Left lung (tissue), 10 donors: ENCODE data around the gene MKI67. TPM values are rescaled to one million over a fixed set of nuclear protein-coding genes. Genes with fewer than 3 reads are reported as not detected.

Source experiments
- ATAC-seq: fragments of 200-7000 bp; cut with Tn5 transposase; one replicate; pipeline ENCODE4 v1.9.1; 2020; ENCODE audit warnings: moderate library complexity
- DNase-seq, 4 donors: peaks; one replicate each; pipeline ENCODE4 v3.0.0-alpha.2; 2013 to 2020
- H3K27ac ChIP-seq, 2 donors: fragments of 200-600 bp; sonication (generic) in 1 of 2; one replicate each; pipeline versions ENCODE4 v1.5.0 to v1.8.0; 2020 to 2021
- H3K27me3 ChIP-seq, 2 donors: fragments of 200-600 bp; sonication (generic) in 1 of 2; one replicate each; pipeline versions ENCODE4 v1.5.0 to v1.8.0; 2020 to 2021
- H3K36me3 ChIP-seq, 2 donors: fragments of 200-600 bp; sonication (generic) in 1 of 2; one replicate each; pipeline versions ENCODE4 v1.5.0 to v1.8.0; 2020 to 2021
- H3K4me1 ChIP-seq, 2 donors: fragments of 200-600 bp; one replicate each; pipeline ENCODE4 v1.8.0; 2021
- H3K4me3 ChIP-seq, 2 donors: fragments of 200-600 bp; sonication (generic) in 1 of 2; one replicate each; pipeline versions ENCODE4 v1.5.0 to v1.8.0; 2020 to 2021; ENCODE audit warnings: mild to moderate bottlenecking in 1 of 2
- H3K9me3 ChIP-seq, 2 donors: fragments of 200-600 bp; sonication (generic) in 1 of 2; one replicate each; pipeline versions ENCODE4 v1.5.0 to v1.8.0; 2020 to 2021
- intact Hi-C, 2 donors: fragments of 100-400 bp; cut with DNase I; formaldehyde crosslinking; loops; one replicate each; pipeline versions ENCODE4 v1.11.2 to v1.14.2; 2022
- polyA plus RNA-seq, 6 donors: library from polyadenylated mRNA; unstranded; fragments of 120-200 nt; gene quantifications; one replicate each; pipeline ENCODE4 v1.2.1, GENCODE V29; 2013; ENCODE audit not compliant: insufficient read length in 6 of 6
- total RNA-seq, 2 donors: library from RNA; stranded (reverse); fragmentation: NEBNext Ultra II Directional; extraction: Animal tissue kit (Norgen Biotek cat#: 25700); gene quantifications; one replicate each; pipeline ENCODE4 v1.2.1, GENCODE V29; 2021
- TF ChIP-seq, protein P1 (sequence below), 2 donors: fragments of 200-600 bp; sonication (generic) in 1 of 2; IDR thresholded peaks; one replicate each; pipeline versions ENCODE4 v1.5.0 to v1.8.0; 2021; ENCODE audit warnings: antibody characterized with exemption in 2 of 2
- donor health status: DM: no; HTN: yes; CAD: no.
- donor health status: DM: no; HTN: no; CAD: no.

The MKI67 gene
- total and polyA plus RNA-seq, 8 donors: 6.9 to 109 (median 46.2) TPM

DNA sequence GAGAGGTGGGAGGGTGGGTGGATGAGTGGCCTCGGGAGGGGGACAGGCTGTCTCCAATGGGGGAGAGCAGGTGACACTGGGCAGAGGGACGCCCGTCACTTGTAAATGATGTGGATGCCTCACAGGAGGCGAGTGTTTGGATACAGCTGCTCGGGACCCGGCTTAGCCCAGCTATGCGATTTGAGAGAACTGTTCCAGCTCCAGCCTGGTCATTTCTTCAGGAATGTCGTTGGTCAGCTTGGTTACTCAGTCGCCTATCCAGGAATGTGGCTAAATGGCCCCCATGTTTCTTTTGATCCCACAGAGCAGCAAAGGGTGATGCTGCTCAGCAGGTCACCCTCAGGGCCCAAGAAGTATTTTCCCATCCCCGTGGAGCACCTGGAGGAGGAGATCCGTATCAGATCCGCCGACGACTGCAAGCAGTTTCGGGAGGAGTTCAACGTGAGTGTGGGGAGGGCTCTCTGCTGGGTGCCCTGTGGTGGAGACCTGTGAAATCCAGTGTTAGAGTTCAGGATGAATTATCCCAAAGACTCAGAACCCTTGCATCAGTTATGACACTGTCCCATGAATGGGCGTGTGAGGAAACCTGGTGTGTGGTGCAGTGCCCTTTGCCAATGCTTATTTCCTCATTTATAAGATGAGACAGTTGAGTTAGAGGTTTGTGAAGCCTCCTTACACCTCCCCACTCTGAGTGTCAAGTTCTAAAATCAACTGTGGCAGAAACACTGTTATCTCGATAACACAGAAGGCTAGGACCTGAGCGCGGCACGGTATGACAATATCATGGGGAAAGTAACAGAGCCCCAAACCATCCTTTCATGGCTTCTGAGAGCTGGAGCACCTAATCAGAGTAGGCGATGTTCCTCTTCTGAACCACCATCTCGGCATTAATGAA is 76.8 kb downstream of the MKI67 start:
- intact Hi-C loops: no loop called here

DNA sequence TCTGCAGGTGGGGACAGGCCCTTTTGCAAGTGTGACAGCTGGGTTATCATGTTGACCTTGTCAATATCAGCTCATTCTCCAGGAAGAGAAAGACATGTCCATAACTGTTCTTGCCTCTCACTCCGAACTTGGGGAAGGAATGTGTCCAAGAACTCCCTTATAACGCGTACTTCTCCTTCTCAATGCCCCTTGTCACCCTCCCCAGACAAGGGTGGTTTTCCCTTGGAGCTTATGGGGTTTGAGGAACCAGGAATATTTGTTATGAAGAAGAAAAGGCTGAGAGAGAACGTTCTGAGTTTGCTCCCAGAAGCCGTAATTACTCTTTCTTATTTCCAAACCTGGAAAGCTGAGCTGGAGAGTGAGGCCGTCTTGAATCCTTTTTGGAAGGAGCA is 77.4 kb downstream of the MKI67 start:
- Histone ChIP-seq H3K27me3 (no peaks in the 10 kb centered on the region), H3K27ac (peak overlapping the region; percentile 85 to 86), H3K4me1 (peaks cover 18 to 71% of the 10 kb centered on the region in 2 donors), H3K4me3 (peak overlapping the region; percentile 8 to 51), H3K36me3 (peaks cover 0 to 42% of the 10 kb centered on the region in 2 donors), H3K9me3 (no peaks in the 10 kb centered on the region)
- ATAC-seq: no peak
- intact Hi-C loops: no loop called here
- no peak for DNase-seq
- TF ChIP-seq, protein P1, sequence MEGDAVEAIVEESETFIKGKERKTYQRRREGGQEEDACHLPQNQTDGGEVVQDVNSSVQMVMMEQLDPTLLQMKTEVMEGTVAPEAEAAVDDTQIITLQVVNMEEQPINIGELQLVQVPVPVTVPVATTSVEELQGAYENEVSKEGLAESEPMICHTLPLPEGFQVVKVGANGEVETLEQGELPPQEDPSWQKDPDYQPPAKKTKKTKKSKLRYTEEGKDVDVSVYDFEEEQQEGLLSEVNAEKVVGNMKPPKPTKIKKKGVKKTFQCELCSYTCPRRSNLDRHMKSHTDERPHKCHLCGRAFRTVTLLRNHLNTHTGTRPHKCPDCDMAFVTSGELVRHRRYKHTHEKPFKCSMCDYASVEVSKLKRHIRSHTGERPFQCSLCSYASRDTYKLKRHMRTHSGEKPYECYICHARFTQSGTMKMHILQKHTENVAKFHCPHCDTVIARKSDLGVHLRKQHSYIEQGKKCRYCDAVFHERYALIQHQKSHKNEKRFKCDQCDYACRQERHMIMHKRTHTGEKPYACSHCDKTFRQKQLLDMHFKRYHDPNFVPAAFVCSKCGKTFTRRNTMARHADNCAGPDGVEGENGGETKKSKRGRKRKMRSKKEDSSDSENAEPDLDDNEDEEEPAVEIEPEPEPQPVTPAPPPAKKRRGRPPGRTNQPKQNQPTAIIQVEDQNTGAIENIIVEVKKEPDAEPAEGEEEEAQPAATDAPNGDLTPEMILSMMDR (IDR thresholded peaks at IDR 0.05): no peak

More for the DNA sequence above, 76.8 kb downstream of the MKI67 start:
- H3K4me3 ChIP-seq: peak overlapping the region in 1 of 2 donors; percentile 51
- peaks cover 0 to 48% of the 10 kb centered on the region in 2 donors for H3K36me3 ChIP-seq
- H3K4me1 ChIP-seq: peaks cover 18 to 78% of the 10 kb centered on the region in 2 donors
- H3K27ac ChIP-seq: peak overlapping the region; percentile 85 to 86
- no peaks in the 10 kb centered on the region for H3K9me3 ChIP-seq
- TF ChIP-seq, protein P1 (IDR thresholded peaks at IDR 0.05): no peak
- H3K27me3 ChIP-seq: no peaks in the 10 kb centered on the region
- no peak for ATAC-seq
- DNase-seq: peak in 1 of 4 donors; percentile 36

DNA sequence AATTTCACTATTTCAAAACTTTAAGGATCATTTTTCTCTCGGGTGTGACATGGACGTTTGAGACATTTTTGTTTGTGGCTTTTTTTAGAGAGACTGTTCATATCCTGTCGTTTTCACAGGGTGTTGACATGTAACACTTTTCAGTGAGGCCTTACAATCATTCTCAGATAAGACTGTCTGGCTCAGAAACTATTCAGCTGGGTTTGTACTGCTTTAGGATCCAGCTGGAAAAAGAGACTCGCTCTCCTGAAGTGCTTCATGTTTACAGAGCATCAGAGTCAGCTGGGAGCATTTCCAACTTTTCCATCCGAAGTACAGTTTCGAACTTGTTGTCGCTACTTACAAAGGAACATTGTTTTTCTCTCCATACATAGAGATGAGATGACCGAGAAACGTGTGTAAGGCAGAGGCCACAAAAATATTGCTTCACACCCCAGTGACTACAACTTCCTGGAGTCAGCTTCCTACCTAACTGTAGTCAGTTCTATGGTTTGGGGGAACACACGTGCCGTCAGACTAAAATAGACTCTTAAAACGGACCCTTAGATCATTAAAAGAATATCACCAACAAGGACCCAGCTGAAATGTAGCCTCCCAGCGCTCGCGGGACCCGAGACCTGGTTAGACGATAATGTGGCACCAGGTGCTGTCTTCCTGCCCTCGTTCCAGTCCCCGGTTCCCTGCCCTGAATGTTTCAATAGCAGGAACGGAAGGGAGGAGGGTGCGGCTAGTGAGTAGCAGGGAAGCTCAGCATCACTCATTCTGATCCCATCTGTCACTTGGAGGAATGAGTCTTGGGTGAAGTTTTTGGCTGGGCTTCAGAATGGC is 78.0 kb downstream of the MKI67 start:
- peak overlapping the region; percentile 85 to 86 for H3K27ac ChIP-seq
- no peaks in the 10 kb centered on the region for H3K9me3 ChIP-seq
- DNase-seq: peak in 3 of 4 donors; percentile 35 to 82 (median 63)
- intact Hi-C loops: no loop called here
- TF ChIP-seq, protein P1 (IDR thresholded peaks at IDR 0.05): no peak
- no peaks in the 10 kb centered on the region for H3K27me3 ChIP-seq
- ATAC-seq: peak; percentile 35
- H3K4me3 ChIP-seq: peak overlapping the region; percentile 8 to 51
- H3K36me3 ChIP-seq: peaks cover 0 to 37% of the 10 kb centered on the region in 2 donors
- peaks cover 18 to 65% of the 10 kb centered on the region in 2 donors for H3K4me1 ChIP-seq

DNA sequence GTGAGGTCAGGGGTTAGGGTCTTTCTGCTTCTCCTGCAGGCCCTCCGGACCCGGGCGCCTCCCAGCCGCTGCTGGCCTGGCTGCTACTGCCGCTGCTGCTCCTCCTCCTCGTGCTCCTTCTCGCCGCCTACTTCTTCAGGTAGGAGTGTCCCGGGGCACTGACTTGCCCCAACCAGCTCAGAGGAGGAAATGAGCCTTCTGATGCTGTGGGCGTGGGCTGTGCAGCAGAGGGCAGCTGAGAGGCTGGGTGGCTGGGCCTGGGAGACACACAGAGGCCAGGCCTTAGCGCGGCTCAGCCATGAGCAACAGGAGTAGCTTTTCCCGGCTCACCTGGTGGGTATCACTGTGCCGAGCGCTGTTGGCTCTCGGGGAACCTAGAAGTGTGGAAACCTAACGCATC is 78.9 kb downstream of the MKI67 start:
- H3K27ac ChIP-seq: peak overlapping the region; percentile 85 to 86
- TF ChIP-seq, protein P1 (IDR thresholded peaks at IDR 0.05): no peak
- H3K4me3 ChIP-seq: peak overlapping the region; percentile 5 to 51
- H3K4me1 ChIP-seq: peaks cover 18 to 57% of the 10 kb centered on the region in 2 donors
- H3K36me3 ChIP-seq: peaks cover 0 to 29% of the 10 kb centered on the region in 2 donors
- H3K27me3 ChIP-seq: no peaks in the 10 kb centered on the region
- ATAC-seq: peak; percentile 96
- intact Hi-C loops: no loop called here
- DNase-seq: peak in 3 of 4 donors; percentile 71 to 96 (median 93)
- no peaks in the 10 kb centered on the region for H3K9me3 ChIP-seq
